ENCODE results near the gene LTBP4.
A peak's percentile ranks its signal among the peaks of the same experiment; 100 is the strongest.
"Not testable (repeated sequence)": the region's sequence is repeated elsewhere in the genome, so short reads cannot be mapped to it uniquely, and the experiment has no call there.

LTBP4 gene, protein sequence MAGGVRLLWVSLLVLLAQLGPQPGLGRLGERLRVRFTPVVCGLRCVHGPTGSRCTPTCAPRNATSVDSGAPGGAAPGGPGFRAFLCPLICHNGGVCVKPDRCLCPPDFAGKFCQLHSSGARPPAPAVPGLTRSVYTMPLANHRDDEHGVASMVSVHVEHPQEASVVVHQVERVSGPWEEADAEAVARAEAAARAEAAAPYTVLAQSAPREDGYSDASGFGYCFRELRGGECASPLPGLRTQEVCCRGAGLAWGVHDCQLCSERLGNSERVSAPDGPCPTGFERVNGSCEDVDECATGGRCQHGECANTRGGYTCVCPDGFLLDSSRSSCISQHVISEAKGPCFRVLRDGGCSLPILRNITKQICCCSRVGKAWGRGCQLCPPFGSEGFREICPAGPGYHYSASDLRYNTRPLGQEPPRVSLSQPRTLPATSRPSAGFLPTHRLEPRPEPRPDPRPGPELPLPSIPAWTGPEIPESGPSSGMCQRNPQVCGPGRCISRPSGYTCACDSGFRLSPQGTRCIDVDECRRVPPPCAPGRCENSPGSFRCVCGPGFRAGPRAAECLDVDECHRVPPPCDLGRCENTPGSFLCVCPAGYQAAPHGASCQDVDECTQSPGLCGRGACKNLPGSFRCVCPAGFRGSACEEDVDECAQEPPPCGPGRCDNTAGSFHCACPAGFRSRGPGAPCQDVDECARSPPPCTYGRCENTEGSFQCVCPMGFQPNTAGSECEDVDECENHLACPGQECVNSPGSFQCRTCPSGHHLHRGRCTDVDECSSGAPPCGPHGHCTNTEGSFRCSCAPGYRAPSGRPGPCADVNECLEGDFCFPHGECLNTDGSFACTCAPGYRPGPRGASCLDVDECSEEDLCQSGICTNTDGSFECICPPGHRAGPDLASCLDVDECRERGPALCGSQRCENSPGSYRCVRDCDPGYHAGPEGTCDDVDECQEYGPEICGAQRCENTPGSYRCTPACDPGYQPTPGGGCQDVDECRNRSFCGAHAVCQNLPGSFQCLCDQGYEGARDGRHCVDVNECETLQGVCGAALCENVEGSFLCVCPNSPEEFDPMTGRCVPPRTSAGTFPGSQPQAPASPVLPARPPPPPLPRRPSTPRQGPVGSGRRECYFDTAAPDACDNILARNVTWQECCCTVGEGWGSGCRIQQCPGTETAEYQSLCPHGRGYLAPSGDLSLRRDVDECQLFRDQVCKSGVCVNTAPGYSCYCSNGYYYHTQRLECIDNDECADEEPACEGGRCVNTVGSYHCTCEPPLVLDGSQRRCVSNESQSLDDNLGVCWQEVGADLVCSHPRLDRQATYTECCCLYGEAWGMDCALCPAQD (N-terminal part only)

GRCh38 chr19:40601134-40601974, at the start of gene LTBP4:
LTBP4 (plus strand) TSS chr19:40601369; CDS start chr19:40601388, 19 bp downstream.
- no peak for DNase-seq (ENCODE audit: low read depth)

- DNase-seq (ENCODE audit: low read depth), result no peak
Observed at GRCh38 chr19:40552848-40553247, 48.3 kb upstream of the LTBP4 start.

DNA sequence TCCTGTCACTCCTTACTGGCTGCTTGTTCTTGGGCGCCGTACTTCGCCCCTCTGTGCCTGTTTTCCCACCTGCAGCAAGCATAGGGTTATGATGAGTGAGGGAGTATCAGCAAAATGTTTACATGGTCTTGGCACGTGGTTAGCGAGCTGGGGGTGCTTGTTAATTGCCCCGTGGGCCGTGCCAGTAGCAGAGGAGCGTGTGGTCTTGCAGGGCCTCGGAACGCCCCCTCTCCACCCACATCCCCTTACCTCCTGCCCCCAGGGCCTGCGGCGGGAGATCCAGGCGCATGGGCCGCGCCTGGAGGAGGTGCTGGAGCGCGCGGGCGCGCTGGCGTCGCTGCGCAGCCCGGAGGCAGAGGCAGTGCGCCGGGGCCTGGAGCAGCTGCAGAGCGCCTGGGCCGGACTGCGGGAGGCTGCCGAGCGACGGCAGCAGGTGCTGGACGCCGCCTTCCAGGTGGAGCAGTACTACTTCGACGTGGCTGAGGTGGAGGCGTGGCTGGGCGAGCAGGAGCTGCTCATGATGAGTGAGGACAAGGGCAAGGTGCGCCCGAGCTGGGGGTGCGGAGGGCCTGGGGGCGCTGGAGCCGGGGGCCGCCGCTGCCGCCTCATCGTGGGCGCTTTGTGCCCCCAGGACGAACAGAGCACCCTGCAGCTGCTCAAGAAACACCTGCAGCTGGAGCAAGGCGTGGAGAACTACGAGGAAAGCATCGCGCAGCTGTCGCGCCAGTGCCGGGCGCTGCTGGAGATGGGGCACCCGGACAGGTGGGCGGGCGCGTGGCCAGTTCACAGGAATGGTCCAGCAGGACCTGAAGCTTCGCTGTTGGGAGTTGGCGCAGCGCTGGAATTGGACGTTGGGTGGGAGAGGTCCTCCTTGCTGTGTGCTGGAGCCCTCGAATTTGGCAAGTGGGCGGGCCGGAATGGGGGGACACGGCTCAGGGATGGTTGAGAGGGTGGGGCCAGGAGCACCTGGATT, 47.0 kb upstream of the LTBP4 start:
- DNase-seq (ENCODE audit: low read depth), result no peak

GRCh38 chr19:40555978-40556689, 45.0 kb upstream of the LTBP4 start:
- DNase-seq (ENCODE audit: low read depth), result no peak

- no peak for DNase-seq (ENCODE audit: low read depth)
Observed at GRCh38 chr19:40556953-40557530, 44.1 kb upstream of the LTBP4 start.

DNA sequence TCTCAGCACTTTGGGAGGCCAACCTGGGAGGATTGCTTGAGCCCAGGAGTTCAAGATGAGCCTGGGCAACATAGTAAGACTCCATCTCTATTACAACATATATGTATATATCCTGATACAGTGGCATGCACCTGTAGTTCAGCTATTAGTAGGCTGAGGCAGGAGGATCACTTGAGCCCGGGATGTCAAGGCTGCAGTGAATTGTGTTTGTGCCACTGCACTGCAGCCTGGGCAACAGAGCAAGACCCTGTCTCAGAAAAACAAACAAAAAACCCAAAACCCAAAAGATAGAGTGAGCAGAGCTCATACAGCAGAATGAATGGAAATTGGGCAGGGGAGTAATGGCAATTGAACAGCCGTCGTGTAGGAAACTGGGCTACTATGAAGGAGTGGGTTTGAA, 41.8 kb upstream of the LTBP4 start:
- DNase-seq (ENCODE audit: low read depth), result no peak

DNA sequence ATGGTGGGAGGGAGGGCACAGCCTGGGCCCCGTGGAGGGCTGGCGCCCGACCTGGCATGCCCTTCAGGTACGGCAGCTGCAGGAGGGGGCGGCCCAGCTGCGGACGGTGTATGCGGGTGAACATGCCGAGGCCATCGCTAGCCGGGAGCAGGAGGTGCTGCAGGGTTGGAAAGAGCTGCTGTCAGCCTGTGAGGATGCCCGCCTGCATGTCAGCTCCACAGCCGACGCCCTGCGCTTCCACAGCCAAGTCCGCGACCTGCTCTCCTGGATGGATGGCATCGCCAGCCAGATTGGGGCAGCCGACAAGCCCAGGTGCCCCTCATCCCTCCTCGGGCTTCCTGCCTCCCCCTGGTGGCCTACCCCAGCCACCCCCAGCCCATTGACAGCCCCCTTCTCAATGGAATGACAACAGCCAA, 41.1 kb upstream of the LTBP4 start:
- DNase-seq (ENCODE audit: low read depth), result no peak

DNA sequence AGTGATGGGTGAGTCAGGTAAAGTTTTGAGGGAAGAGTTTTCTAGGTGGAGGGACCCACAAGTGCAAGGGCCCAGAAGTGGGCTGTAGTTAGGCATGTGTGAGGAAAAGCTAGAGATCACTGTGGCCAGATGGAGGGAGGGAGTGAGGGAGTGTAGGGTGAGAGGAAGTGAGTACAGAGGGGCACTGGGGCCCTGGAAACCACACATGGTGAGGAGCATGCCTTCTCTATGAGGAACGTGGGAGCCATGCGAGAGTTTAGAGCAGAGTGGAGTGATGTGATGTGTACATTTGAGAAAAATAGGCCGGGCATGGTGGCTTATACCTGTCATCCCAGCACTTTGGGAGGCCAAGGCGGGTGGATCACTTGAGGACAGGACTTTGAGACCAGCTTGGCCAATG, 39.2 kb upstream of the LTBP4 start:
- DNase-seq (ENCODE audit: low read depth), result no peak

DNA sequence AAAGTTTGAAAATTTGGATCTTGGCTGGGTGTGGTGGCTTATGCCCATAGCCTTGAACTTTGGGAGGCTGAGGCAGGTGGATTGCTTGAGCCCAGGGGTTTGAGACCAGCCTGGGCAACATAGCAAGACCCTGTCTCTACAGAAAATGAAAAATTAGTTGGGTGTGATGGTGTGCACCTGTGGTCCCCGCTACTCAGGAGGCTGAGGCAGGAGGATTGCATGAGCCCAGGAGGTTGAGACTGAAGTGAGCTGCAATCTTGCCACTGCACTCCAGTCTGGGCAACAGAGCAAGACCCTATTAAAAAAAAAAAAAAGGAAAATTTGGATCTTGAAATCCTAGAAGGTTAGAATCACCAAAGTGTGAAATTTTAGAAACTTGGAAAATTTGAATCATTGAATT, 36.6 kb upstream of the LTBP4 start:
- DNase-seq (ENCODE audit: low read depth), result not testable (repeated sequence)

DNA sequence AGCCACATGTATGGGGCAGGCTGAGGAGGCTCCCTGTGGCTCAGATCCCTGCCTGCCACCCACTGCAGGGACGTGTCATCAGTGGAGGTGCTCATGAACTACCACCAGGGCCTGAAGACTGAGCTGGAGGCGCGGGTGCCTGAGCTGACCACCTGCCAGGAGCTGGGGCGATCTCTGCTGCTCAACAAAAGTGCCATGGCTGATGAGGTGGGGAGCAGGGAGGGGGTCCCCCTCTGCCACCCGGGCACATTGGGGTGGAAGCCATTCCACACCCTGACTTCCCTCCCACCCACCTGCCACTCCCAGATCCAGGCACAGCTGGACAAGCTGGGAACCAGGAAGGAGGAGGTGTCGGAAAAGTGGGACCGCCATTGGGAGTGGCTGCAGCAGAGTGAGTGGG, 35.8 kb upstream of the LTBP4 start:
- DNase-seq (ENCODE audit: low read depth), result no peak

DNA sequence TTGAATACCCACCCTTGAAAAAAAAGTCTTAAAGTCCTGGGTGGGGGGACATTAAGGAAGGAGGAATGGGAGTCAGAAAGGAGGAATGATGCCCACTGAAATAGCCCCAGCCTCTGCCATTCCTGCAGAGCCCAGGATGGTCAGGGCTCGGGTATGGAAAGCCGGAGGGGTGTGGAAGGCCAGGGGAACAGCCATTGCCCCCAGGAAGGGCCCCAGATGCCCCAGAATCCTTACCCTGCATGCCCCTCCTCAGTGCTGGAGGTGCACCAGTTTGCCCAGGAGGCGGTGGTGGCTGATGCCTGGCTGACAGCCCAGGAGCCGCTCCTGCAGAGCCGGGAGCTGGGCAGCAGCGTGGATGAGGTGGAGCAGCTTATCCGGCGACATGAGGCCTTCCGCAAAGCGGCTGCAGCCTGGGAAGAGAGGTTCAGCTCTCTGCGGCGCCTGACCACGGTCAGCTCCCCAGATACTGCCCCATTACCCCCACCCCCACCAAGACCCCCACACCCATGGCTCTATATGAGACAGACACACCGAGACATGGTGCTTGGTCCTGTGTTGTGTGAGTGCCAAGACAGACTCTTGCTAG, 35.2 kb upstream of the LTBP4 start:
- no peak for DNase-seq (ENCODE audit: low read depth)

GRCh38 chr19:40567040-40567749, 34.0 kb upstream of the LTBP4 start:
- no peak for DNase-seq (ENCODE audit: low read depth)

- no peak for DNase-seq (ENCODE audit: low read depth)
Observed at GRCh38 chr19:40567750-40568494, 33.2 kb upstream of the LTBP4 start.

DNA sequence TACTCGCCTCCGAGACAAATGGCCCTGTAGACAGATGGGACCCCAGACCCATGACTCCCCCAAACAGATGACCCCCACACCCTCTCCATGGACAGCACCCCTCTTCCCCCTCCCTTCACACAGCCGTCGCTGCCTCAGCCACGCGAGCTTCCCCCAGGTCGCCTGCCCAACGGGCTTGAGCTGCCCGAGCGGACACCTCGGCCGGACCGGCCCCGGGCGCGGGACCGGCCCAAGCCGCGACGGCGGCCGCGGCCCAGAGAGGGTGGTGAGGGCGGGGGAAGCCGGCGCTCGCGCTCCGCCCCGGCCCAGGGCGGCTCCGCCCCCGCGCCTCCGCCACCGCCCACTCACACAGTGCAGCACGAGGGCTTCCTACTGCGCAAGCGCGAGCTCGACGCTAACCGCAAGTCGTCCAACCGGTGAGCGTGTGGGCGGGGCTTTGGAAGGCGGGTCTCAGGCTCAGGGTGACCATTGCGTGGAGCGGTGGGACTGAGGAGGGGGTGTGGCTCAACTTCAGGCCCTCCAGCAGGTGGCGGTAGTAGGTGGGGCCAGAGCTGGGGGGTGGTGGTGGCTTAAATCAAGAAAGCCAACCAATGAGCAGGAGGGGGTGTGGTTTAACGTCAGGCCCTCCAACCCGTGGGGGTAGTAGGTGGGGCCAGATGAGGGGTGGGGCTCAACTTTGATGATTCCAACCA, 30.7 kb upstream of the LTBP4 start:
- DNase-seq (ENCODE audit: low read depth), result peak; percentile 96

DNA sequence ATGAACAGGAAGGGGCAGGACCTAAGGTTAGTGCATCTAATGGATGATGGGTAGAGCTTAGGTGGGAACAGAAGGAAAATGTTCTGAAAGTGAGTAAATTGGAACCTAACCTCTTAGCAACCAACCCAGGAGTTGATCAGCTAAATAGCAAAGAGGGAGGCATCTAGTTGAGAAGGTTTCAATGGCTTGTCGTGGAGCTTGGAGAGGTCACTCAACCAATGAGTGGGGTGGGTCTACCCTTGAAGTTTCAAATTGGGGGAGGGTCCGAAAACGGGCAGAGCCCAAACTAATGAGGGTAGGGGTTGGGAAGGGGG, 30.2 kb upstream of the LTBP4 start:
- no peak for DNase-seq (ENCODE audit: low read depth)

DNA sequence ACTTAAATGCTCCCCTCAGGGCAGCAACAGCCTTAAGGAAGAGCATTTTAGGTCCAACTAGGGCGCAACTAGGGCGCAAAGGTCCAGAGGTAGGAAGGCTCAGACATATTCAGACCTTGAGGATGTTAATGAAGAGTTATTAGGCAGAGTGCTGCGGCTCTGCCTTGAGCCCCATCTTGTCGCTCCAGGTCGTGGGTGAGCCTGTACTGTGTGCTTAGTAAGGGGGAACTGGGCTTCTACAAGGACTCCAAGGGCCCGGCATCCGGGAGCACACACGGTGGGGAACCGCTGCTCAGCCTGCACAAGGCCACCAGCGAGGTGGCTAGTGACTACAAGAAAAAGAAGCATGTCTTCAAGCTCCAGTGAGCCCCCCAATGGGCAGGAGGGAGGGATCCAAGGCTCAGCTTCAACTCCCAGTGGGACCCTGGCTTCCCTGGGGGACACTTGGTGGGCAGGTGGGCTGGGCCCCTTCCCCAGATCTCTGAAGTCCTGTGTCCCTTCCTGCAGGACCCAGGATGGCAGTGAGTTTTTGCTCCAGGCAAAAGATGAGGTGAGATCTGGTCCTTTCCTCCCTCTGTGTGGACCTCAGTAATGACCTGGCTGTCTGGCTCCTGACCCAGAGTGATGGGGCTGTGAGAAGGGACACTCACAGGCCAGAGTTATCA, 29.2 kb upstream of the LTBP4 start:
- no peak for DNase-seq (ENCODE audit: low read depth)
